ENCODE results near the gene TFF1.

Gene TFF1

GRCh38 chr21:42378418-42378817 lies 12.1 kb upstream of the TFF1 start:
- Mint-ChIP-seq H3K27ac (no peak overlapping the region), H3K4me3 (no peak overlapping the region), H3K9me3 (peaks cover 15% of the 10 kb centered on the region), H3K27me3 (ENCODE audit: low read depth, poor library complexity) (peaks cover 41% of the 10 kb centered on the region), H3K4me1 (peaks cover 23% of the 10 kb centered on the region), H3K36me3 (ENCODE audit: low read depth) (no peaks in the 10 kb centered on the region)
- no peak for DNase-seq
- no peak for TF ChIP-seq CTCF (IDR thresholded peaks at IDR 0.05)

GRCh38 chr21:42377951-42378340 lies 11.6 kb upstream of the TFF1 start:
- DNase-seq: no peak
- peaks cover 43% of the 10 kb centered on the region for H3K27me3 Mint-ChIP-seq (ENCODE audit: low read depth, poor library complexity)
- no peak for TF ChIP-seq CTCF (IDR thresholded peaks at IDR 0.05)
- H3K4me1 Mint-ChIP-seq: peaks cover 28% of the 10 kb centered on the region
- peaks cover 15% of the 10 kb centered on the region for H3K9me3 Mint-ChIP-seq
- H3K27ac Mint-ChIP-seq: no peak overlapping the region
- H3K4me3 Mint-ChIP-seq: no peak overlapping the region
- no peaks in the 10 kb centered on the region for H3K36me3 Mint-ChIP-seq (ENCODE audit: low read depth)

GRCh38 chr21:42377211-42377950 lies 11.0 kb upstream of the TFF1 start:
- peaks cover 29% of the 10 kb centered on the region for H3K4me1 Mint-ChIP-seq
- peaks cover 39% of the 10 kb centered on the region for H3K27me3 Mint-ChIP-seq (ENCODE audit: low read depth, poor library complexity)
- H3K4me3 Mint-ChIP-seq: no peak overlapping the region
- no peak for DNase-seq
- no peak for TF ChIP-seq CTCF (IDR thresholded peaks at IDR 0.05)
- H3K27ac Mint-ChIP-seq: no peak overlapping the region
- no peaks in the 10 kb centered on the region for H3K36me3 Mint-ChIP-seq (ENCODE audit: low read depth)
- peaks cover 11% of the 10 kb centered on the region for H3K9me3 Mint-ChIP-seq

GRCh38 chr21:42376338-42376982 lies 10.1 kb upstream of the TFF1 start:
- DNase-seq: no peak
- Mint-ChIP-seq H3K4me3 (no peak overlapping the region), H3K9me3 (peaks cover 2% of the 10 kb centered on the region), H3K27ac (no peak overlapping the region), H3K36me3 (ENCODE audit: low read depth) (no peaks in the 10 kb centered on the region), H3K4me1 (peaks cover 29% of the 10 kb centered on the region), H3K27me3 (ENCODE audit: low read depth, poor library complexity) (peaks cover 37% of the 10 kb centered on the region)
- TF ChIP-seq CTCF (IDR thresholded peaks at IDR 0.05): no peak

GRCh38 chr21:42375966-42376337 lies 9.6 kb upstream of the TFF1 start:
- TF ChIP-seq CTCF (IDR thresholded peaks at IDR 0.05): no peak
- DNase-seq: no peak
- Mint-ChIP-seq H3K4me1 (peaks cover 34% of the 10 kb centered on the region), H3K36me3 (ENCODE audit: low read depth) (no peaks in the 10 kb centered on the region), H3K9me3 (no peaks in the 10 kb centered on the region), H3K27ac (no peak overlapping the region), H3K27me3 (ENCODE audit: low read depth, poor library complexity) (peaks cover 34% of the 10 kb centered on the region), H3K4me3 (no peak overlapping the region)

- Mint-ChIP-seq H3K27me3 (ENCODE audit: low read depth, poor library complexity) (peaks cover 29% of the 10 kb centered on the region), H3K4me1 (peaks cover 38% of the 10 kb centered on the region), H3K9me3 (no peaks in the 10 kb centered on the region), H3K27ac (no peak overlapping the region), H3K36me3 (ENCODE audit: low read depth) (no peaks in the 10 kb centered on the region), H3K4me3 (no peak overlapping the region)
- no peak for TF ChIP-seq CTCF (IDR thresholded peaks at IDR 0.05)
- DNase-seq: no peak
Observed at GRCh38 chr21:42375506-42375905, 9.2 kb upstream of the TFF1 start.

Measured in nephron progenitor cell (in vitro differentiated cells).